SK-N-MC (cell line): ENCODE measurements around the gene PLCB3.

ENCODE experiments used
- FOXP2 ChIP-seq: optimal IDR thresholded peaks from 2 replicates; pipeline ENCODE3; 2011; ENCODE audit warnings: mild to moderate bottlenecking, moderate library complexity; ENCODE audit not compliant: insufficient read depth; ENCODE audit errors: extremely low read length, control extremely low read depth
- POLR2AphosphoS5 ChIP-seq: IDR thresholded peaks from 2 replicates; pipeline ENCODE4 v1.6.1; 2012; ENCODE audit warnings: mild to moderate bottlenecking, low read depth, low read length, borderline replicate concordance

GRCh38 chr11:64291752-64292459, 40.6 kb downstream of the PLCB3 start:
- TF ChIP-seq FOXP2, result no peak
- no peak for TF ChIP-seq POLR2AphosphoS5
